Activated T-cell treated with anti-CD3 and anti-CD28 coated beads for 24 hours (primary cell): ENCODE measurements around the gene JPT2.

Experiments used
- DNase-seq: peaks from one replicate; pipeline ENCODE4 v3.0.0-alpha.2; 2020; ENCODE audit warnings: low read depth

Gene JPT2

DNA sequence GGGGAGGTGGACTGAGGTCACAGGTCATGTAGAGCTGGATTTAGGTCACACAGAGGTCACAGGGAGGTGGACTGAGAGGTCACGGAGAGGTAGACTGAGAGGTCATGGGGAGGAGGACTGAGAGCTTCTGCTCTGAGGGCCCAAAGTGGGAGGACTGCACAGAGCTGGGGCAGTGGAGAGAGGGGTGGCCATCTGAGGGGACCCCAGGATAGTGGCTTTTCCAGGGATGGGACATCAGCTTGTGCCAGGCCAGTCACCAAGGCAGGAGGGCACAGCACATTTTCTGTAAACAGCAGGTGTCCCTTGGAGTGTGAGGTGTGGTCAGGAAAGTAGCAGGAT is 26.1 kb upstream of the JPT2 start:
- DNase-seq = no peak

DNA sequence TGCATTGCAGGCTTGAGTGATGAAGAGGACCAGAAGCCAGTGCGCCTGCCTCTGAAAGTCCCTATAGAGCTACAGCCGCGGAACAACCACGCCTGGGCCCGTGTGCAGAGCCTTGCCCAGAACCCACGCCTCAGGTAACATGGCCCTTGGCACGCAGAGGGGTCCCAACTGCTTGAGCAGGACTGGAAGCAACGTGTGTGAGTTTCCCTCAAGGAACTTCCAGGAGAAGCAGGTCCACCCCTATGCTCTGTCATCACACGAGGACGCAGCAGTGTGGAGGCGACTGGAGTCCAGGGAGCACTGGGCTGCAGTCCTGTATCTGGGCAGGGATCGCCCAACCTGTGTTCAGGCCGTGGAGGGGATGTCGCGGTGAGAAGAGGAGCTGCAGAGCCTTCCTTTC is 25.1 kb upstream of the JPT2 start:
- DNase-seq = no peak

DNA sequence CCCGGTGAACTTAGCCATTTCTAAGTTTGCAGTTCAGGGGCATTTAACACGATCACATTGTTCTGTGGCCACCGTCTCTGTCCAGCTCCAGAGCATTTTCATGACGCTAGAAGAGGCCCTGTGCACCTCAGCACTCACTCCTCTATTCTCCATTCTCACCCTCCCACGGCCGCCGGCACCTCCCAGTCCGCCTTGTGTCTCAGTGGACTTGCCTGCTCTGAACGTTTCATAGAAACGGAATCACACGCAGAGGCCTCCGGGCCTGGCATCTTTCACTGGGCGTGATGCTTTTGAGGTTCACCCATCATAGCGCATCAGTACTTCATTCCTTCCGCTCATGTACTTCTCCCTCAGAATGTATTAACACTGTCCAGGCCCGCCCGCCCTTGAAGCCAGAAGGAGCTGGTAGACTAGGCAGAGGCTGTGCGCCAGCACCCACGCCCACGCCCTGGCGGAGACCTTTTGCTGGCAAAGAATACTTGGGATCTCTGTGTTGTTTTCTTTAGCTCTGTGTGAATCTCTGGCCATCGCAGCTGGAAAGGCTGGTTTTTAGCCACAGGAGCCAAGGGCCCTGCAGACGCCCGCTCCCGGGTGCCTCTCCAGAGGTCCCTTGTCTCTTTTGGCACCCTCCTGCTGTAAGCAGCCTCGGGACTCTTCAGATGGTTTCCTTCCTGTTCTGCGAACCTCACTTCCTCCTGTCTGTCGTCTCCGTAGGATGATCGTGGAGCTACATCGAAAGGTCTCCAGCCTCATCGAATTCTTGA is 23.4 kb upstream of the JPT2 start:
- no peak for DNase-seq

DNA sequence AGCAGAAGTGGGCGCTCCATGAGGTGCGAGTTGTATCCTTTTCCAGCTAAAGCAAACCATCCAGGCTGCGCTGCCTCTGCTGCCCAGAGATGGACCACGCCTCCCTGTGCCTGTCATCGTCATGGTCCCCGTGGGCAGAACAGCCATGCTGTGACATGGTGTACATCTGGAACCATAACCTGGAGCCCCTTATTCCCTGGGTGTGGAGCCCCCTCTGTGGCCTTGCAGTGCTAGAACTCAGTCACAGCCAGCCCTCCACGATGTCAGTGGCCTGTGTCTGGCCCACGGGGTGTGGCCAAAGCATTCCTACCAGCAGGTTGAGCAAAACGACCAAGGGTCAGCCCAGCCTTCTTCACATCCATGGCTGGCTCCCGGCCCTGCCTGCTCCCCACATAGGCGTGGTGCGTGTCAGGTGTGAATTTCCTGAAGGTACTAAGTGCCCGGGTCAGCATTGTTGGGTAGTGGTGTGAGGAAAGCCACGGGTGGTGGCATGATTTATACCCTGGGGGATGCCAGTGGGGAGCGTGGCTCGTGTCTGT is 22.7 kb upstream of the JPT2 start:
- no peak for DNase-seq

DNA sequence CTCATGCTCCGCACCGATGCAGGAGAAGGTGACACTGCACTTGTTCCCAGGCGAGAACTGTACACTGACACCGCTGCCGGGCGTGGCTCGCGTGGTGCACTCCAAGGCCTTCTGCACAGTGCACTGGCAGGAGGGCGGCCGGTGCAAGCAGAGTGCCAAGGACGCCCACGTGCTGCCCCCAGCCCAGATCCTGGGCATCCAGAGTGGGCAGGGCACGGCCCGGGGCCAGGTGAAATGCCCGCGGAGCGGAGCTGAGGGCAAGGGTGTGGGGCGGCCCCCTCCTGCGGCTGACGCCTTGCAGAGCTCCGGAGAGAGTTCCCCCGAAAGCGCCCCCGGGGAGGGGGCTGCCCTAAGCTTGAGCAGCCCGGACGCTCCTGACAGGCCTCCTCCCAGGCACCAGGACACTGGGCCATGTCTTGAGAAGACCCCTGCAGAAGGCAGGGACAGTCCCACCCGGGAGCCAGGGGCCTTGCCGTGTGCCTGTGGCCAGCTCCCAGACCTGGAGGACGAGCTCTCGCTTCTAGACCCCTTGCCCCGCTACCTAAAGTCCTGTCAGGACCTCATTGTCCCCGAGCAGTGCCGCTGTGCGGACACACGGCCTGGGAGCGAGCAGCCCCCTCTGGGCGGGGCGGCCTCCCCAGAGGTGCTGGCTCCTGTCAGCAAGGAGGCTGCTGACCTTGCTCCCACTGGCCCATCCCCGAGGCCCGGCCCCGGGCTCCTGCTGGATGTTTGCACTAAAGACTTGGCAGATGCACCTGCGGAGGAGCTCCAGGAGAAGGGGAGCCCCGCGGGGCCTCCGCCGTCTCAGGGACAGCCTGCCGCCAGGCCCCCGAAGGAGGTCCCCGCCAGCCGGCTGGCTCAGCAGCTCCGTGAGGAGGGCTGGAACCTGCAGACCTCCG is 21.9 kb upstream of the JPT2 start:
- no peak for DNase-seq

DNA sequence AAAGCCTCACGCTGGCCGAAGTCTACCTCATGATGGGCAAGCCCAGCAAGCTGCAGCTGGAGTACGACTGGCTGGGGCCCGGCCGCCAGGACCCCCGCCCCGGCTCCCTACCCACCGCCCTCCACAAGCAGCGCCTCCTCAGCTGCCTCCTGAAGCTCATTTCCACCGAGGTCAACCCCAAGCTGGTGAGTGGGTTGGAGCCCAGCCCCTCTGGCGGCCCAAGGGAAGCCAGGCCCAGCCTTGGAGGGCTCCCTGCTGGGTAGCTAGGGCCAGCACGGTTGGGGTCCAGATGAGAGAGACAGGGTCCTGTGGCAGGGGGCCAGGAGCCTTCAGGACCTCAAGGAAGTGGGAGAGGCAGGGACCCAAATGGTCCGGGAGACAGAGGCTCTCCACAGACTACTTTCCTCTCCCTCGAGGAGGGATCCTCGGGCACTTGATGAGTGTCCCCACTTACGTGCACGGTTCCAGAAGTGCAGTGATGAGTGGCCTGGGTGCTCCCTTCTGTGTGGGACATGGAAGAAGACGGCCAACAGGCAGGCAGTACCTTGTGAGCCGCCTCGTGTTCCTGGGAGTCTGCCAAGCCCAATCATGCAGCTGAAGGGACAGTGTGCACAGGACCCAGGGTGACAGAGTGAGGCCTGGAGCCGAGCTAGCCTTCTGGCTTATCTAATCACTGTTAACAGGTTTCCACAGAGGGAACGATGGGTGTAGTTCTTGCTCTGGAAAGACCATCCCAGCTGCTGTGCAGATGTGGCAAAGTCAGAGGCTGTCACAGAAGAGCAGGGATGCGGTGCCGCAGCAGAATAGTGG is 21.1 kb upstream of the JPT2 start:
- no peak for DNase-seq

DNA sequence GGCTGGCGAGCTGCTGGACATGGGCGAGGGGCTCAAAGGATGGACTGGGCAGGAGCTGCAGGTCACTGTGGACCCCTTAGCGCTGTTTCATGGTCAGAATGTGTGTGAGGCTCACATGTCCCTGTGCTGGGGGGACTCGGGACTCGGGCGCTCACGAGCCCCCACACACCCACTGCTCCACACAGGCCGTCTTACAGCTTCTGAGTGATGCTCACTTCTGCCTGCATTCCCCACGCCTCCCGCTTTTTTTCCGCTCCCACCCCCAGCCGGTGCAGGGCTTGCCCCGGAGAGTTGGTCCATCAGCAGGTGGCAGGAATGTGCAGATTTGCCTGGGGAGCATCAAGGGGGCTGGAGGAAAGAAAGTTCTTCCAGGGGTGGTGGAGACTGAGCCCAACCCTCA is 20.2 kb upstream of the JPT2 start:
- no peak for DNase-seq

DNA sequence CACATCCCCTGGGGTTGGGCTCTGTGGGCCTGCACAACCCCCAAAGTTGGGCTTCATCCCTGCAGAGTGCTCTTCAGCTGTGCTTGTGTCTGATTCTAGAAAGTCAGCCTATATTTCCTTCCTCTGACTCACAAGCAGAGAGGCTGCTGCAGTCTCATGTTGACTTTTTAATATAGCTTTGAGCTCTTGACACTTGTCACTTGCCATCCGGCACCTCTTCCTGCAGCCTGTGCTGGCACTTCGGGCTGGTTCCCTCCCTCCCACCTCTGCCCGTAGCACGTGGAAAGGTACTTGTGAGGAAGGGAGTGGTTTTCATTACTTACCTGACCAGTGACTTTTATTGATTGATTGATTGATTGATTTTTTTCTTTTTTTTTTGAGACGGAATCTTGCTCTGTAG is 19.0 kb upstream of the JPT2 start:
- no peak for DNase-seq

DNA sequence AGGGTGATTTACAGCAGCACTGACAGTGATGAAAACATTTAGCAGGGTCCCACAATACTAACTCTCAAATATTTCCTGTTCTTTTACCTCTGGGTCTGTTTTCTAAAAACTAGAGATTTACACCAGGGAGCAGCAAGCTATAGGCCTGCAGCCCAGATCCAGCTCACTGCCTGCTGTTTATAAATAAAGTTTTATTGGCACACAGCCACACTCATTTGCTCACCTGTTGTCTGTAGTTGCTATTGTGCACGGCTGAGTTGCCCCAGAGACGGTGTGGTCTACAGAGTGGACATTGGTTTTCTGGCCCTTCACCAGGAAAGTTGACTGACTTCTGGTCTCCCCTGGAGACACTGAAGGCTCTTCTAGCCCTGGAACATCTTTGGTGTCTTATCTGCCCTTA is 16.3 kb upstream of the JPT2 start:
- DNase-seq = no peak

DNA sequence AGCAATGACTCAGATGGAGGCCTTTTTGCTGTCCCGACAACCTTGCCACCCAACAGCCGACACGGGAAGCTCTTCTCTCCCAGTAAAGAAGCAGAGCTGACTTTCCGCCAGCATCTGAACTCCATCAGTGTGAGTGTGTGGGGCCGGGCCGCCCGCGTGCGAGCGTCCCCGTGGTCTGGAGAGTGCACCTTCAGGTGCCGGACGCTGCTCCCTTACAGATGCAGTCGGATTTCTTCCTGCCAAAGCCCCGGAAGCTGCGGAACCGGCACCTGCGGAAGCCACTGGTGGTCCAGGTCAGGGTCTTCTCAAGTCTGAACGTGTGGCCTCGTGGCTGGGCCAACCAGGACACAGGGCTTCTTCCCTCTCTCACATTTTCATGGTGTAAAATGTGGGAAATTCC is 15.5 kb upstream of the JPT2 start:
- DNase-seq = no peak

DNA sequence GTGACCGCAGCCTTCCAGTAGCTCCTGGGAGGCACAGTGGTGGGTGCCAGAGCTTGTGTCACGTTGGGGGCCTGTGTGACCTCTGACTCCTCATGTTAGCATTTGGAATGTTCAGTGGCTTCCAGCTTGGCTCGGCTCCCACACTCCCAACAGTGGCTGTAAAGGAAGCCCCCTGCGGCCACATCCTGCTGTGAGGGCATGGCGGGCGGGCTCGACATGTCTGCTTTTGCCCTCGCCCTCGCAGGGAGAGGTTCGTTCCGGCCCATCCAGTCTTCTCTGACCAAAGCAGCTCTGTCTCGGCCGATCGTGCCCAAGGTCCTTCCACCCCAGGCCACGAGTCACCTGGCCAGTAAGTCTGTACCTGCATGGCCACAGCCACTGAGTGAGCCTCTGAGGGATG is 12.2 kb upstream of the JPT2 start:
- no peak for DNase-seq

DNA sequence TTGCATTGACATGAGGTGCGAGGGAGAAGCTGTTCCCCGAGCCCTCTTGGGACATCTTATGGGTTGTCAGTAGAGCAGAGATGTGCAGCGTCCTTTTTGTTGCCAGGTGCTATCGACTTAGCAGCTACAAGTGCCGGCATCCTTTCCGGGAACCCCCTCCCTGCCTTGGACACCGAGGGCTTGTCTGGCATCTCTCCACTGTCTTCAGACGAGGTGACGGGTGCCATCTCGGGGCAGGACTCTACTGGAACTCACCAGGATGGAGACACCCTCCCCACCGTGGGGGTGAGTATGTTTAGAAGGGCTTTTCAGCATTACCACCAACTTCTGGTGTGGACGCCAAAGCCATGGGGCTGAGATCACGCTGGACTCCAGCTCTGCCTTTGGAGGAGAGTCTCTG is 11.8 kb upstream of the JPT2 start:
- DNase-seq = no peak

DNA sequence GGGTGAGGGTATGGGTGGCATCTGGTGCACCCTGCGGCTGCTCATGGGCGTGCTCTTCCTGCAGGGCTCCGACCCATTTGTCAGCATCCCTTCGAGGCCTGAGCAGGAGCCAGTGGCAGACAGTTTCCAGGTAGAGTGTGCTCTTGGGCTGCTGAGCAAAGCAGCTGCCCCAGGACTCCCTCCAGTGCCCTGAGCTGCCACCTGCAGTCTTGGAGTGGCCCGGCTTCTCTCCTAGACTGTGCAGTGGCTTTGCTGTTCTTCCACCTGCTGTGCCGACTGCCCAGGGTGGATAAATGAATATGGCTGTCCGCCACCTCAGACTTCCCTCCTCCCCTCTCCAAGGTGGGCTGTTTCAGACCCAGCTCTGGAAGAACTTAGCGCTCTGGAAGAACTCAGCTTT is 10.8 kb upstream of the JPT2 start:
- no peak for DNase-seq

DNA sequence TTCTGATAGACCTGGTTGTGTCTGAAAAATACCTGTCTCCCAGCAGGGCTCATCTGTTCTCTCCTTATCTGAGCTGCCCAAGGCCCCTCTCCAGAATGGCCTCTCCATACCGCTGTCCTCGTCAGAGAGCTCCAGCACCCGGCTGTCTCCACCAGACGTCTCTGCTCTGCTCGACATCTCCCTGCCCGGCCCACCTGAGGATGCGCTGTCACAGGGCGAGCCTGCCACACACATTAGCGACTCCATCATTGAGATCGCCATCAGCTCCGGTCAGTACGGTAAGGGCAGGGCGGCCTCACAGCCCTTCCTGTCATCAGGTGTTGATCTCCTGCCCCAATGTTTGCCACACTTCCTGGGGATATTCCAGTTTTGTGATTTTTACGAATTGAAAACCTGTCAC is 10.2 kb upstream of the JPT2 start:
- DNase-seq = no peak

DNA sequence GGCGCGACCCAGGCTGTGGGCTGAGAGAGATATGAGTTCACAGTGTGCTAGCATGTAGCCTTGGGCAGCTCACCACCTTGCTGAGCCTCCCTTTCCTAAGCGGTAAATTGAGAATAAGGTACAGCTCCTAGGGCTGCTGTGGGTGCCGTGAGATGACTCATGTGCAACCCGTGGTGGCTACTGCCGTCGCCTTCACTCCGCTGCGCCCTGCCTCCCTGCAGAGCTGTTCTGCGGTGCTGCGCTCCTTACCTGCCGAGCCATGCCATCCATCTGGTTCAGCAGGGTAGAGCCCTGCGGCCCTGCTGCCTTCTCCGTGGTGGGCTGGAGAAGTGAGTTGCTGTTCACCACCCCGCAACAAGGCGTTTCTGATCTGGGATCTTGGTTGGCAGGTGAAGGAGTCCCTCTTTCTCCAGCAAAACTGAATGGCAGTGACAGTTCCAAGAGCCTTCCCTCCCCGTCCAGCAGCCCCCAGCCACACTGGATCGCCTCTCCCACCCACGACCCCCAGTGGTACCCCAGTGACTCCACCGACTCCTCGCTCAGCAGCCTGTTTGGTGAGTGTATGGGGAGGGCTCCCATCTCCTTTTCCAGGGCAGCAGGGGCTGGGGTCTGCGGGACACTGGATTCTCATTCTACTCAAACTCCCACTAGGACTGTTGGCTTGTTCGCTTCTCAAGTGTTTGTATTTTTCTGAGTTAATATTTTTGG is 9.3 kb upstream of the JPT2 start:
- DNase-seq = no peak

DNA sequence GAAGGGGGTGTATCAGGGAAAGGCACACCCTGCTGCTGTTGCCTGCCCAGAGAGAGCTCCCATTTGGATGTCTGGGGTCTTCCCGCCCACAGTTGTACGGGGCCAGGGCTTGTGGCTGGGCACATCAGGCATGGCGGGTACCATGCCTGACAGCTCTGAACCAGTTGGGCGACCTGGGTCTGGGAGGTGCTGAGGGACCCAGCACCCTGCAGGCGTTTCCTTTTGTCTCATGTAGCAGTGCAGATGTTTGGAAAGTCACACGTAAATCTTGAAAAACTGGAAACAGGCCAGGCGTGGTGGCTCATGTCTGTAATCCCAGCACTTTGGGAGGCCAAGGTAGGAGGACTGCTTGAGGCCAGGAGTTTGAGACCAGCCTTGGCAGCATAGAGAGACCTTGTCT is 8.4 kb upstream of the JPT2 start:
- no peak for DNase-seq

DNA sequence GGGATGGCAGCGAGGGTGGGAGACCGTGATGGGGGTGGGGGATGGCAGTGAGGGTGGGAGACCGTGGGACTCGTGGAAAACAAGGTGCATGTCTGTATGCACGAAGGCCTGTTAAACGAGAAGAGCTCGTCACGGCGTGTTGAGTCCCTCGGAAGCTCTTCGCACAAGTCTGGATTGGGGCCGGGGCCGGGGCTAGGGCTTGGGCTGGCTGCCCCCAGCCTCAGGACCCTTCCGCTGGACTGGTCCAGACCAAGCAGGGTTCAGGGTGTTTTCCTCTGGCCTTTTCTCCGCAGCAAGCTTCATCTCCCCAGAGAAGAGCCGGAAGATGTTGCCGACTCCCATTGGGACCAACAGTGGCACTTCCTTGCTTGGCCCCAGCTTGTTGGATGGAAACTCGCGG is 7.7 kb upstream of the JPT2 start:
- no peak for DNase-seq

DNA sequence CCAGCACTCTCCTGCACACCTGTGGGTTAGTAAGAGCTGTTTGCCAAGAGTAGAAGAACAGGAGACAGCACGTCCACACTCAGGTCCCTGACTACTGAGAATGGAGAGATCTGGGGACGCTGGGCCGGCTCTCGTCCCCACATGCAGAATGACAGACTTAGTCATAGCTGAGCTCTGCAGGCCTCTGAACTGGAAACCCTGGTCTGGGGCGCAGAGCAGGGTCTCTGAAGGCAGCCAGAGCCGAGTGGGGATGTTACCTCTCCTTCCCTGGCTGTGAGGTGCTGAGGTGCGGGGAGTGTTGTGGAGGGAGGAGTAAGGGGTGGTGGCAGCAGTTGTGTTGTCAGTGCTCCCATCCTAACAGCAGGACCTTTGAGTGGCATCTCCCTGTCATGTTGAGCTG is 7.2 kb upstream of the JPT2 start:
- DNase-seq = no peak

DNA sequence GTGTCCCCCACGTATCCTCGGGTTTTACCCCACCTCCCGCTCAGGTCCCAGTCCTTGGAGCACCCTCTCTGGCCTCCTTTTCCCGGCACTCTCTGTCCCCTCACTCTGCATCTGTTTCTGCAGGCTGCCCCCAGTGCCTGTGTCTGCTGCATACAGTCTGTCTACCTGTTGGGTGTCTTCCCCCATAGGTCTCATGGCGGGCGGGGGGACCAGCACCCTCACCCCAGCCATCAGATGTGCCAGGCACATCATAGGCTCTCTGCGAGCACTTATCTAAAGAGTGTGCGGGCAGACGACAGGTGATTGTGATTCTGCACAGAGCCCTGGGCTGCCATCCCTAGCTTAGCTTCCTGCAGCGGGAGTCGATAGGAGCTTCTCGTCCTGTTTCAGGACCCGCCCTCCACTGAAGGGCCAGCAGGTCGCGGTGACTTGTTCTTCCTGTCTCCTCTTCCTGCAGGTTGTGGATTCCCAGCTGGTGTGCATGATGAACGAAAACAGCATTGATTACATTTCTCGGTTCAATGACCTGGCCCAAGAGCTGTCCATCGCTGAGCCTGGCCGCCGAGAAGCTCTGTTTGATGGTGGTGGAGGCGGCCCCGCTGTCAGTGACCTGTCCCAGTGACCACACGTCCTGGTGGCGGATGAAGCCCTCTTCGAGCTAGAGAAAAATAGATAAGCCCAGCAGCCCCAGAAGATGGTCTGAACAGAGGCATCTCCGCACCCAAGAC is 4.5 kb upstream of the JPT2 start:
- no peak for DNase-seq

DNA sequence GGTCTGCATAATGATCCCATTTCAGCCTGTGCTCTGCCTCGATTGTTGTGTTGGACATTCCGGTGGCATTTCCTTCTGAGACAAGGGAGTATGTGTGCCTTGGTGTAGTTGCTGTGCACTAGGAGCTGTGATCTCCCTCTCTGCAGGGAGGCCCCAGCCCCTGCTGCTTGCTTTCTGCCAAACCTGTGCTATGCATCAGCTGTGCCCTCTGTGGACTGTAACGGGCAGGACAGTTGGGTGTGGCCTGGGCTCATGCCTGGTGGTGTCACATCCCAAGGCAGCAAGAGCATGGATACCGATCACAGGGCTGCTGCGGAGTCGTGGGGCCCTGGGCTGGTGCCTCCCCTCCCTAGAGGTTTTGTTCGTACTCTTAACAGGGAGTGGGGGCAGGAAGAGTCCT is 3.8 kb upstream of the JPT2 start:
- DNase-seq = no peak
